ENCODE measurements around the gene TMEM184A.
"Not testable (repeated sequence)": the region's sequence is repeated elsewhere in the genome, so short reads cannot be mapped to it uniquely, and the experiment has no call there.

The TMEM184A gene

DNA sequence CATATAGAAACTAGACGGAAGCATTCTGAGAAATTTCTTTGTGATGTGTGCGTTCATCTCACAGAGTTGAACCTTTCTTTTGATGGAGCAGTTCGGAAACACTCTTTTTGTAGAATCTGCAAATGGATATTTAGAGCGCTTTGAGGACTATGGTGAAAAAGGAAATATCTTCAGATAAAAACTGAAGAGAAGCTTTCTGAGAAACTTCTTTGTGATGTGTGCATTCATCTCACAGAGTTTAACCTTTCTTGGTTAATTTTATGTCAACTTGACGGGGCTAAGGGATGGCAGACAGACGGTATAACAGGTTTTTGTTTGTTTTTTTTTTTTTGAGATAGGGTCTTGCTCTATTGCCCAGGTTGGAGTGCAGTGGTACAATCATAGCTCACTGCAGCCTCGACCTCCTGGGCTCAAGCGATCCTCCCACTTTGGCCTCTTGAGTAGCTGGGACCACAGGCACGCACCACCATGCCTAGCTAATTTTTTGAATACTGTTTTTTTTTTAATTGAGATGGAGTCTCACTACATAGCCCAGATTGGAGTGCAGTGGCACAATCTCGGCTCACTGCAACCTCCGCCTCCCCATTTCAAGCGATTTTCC, 36.6 kb downstream of the TMEM184A start:
- not testable (repeated sequence) for DNase-seq

GRCh38 chr7:1516586-1517251, 39.3 kb downstream of the TMEM184A start:
- no peak for DNase-seq

DNA sequence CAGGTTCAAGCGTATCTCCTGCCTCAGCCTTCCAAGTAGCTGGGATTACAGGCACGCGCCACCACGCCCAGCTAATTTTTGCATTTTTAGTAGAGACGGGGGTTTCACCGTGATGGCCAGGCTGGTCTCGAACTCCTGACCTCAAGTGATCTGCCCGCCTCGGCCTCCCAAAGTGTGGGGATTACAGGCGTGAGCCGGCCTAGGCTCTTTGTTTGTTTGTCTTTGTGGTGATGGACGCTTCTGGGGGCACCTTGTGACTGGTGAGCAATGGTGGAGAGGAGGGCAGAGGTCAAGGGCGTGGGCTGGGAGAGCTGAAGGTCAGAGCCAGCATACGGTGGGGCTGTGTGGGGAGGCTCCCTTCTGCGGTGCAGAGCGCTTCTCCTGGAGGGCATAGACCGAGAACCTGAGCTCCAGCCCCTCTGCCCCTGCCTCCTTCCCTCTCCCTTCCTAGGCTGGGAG, 40.5 kb downstream of the TMEM184A start:
- not testable (repeated sequence) for DNase-seq

DNA sequence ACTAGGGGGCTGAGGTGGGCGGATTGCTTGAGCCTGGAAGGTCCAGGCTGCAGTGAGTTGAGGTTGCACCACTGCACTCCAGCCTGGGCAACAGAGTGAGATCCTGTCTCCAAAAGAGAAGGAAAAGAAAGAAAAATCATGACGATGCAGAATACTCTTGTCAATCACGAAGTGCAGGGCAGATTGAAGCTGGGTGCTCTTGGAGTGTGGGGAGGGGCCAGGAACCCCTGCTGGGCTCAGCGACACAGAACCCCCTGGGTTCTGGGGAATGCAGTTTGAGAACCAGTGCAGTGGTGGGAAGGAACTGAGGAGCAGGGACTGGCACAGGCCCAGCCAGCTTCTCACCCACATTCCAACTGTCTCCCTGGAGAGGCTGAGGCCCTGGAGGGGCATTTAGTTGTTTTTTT, 41.0 kb downstream of the TMEM184A start:
- no peak for DNase-seq

- no peak for DNase-seq
These were observed 41.6 kb downstream of the TMEM184A start for GRCh38 chr7:1514407-1514806.

- no peak for DNase-seq
These were observed 42.3 kb downstream of the TMEM184A start for GRCh38 chr7:1513657-1514095.

GRCh38 chr7:1512781-1513656, 43.0 kb downstream of the TMEM184A start:
- DNase-seq, result peak; percentile 55

DNA sequence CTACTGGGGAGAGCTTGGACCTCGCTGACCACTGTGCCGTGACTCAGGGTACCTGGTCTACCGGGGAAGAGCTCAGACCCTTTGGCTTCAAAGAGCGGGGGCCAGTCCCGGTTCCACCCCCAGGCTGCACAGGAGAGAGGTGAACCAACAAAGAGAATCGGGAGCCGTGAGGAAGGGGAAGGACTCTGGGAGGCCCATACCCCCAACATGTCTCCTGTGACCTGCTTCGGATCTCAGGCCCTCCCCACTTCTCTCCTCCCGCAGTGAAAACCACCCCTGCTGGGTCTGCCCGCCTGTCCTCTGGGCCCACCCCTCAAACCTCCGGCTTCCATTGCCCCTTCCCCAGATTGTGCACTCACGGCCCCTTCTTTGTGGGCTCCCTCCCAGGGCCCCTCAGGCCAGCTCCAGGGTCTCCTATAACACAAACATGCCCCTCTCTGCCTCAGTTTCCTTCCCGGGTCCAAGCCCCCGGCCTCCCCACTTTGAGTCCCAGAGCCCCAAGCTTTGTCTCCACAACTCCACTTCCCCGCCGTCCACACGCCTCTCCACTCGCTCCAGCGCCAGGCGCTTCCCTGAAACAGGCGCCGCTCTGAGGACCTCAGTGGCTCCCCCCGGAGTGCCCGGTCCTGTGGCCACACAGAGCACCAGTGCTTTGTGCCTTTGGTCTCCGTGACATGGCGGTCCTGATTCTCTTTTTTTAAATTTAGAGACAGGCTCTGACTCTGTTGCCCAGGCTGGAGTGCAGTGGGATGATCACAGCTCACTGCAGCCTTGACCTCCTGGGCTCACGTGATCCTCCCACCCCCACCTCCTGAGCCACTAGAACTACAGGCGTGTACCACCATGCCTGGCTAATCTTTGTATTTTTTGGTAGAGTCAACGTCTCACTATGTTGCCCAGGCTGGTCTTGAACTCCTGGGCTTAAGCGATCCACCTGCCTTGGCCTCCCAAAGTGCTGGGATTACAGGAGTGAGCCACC, 44.3 kb downstream of the TMEM184A start:
- DNase-seq, result no peak

GRCh38 chr7:1510780-1511154, 45.2 kb downstream of the TMEM184A start:
- no peak for DNase-seq

DNA sequence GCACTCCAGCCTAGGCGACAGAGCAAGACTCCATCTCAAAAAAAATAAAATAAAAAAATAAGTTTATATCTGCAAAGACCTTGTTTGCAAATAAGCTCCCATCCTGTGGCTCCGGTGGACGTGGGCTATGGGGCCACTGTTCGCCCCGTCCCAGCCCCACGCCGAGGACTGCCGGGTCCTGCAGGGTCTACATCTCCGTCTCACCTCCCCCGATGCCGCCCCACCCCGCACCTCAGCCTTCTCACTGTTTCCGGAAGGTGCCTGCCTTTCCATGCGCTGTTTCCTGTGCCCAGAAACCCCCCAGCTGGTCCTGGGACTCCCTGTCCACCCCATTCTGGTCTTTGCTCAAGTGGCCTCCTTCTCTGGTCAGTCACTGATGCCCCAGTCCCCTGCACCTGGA, 46.8 kb downstream of the TMEM184A start:
- no peak for DNase-seq

DNA sequence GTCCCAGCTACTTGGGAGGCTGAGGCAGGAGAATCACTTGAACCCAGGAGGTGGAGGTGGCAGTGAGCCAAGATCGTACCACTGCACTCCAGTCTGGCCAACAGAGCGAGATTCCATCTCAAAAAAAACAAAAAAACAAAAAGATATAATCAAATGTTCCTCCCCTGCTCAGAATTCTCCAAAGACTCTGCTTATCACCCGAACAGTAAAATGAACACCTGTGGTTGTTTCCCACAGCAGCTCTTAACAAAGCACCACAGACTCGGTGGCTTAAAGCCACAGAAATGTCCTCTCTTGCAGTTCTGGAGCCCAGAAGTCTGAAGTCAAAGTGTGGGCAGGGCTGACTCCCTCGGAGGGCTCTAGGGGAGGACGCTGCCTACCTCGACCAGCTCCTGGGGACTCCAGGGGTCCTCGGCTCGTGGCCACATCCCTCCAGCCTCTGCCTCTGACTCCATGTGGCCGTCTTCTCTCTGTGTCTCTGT, 47.7 kb downstream of the TMEM184A start:
- no peak for DNase-seq

- DNase-seq, result no peak
These were observed 50.1 kb downstream of the TMEM184A start for GRCh38 chr7:1505731-1506550.

GRCh38 chr7:1503816-1504775, 51.9 kb downstream of the TMEM184A start, which contains the start of gene INTS1:
Gene INTS1 (minus strand): TSS chr7:1504389. CDS start chr7:1503960, 429 bp downstream.
- peak; percentile 88 for DNase-seq

DNA sequence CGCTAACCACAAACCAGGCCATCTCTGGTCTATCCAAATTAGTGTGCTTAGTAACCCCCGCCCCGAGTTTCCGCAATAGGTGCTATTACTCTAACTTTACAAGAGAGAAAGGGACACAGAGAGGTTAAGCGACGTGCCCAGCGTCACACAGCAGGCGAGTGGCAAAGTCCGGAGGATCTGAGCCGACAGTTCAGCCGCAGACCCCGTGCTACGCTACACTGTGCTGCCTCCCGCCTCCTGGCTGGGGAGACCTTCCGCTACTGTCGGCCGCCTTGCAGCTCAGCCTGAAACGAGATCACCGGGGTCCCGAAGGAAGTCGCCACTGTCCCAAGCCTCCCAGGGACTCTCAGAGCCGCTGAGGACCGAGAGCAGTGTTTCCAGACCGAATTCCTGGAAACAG, 52.6 kb downstream of the TMEM184A start:
- DNase-seq, result no peak

DNA sequence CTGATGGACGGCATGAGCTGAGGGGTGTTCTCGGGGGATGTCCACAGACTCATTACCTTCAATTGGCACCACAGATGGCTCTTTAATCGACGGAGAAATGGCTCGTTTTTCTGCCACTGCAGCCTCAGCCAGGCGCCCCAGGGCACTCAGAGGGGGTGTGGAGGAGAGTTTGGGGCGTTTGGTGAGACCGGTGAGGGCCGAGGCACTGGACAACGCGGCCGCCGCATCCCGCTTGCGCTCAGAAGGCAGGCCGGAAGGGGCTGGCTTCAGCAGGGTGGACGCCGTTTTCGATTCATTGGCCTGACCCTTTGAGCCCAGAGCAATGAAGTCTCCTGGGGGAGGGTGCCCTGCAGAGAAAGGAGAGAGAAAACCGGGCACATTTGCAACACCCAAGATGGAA, 53.2 kb downstream of the TMEM184A start:
- DNase-seq, result no peak

DNA sequence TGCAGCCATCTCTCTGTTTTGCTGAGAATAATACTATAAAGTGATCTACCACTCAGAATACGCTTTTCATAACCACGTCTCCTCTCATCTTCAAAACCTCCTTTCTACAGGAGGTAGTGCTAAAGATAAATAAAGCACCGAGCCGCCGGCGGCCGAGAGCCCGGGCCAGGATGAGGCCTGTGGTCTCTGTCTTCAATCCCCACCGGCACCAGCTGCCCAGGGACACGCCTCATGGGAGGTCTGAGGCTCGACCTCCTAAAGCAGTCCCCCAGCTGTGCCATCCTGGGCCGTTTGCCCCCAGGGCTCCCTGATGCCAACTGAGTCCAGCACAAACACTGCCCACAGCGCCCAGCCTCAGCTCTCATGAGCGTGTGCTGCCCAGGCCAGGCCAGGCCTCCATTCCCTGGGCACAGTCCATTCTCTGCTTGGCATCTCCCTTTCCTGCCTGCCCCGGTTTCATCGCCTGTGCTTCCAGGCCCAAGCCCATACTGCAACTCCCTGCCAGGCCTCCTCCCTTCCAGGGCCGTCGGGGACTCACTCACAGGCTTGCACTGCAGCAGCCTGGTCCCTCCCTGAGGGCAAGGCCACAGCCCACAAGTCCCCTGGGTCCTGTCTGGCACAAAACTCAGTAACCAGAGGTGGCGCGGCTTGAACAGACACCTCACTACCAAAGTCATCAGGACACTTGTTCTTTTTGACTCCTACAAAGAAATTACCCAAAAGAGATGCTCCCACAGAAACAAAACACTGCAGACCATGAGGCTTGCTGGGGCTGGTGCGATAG, 54.3 kb downstream of the TMEM184A start:
- no peak for DNase-seq

DNA sequence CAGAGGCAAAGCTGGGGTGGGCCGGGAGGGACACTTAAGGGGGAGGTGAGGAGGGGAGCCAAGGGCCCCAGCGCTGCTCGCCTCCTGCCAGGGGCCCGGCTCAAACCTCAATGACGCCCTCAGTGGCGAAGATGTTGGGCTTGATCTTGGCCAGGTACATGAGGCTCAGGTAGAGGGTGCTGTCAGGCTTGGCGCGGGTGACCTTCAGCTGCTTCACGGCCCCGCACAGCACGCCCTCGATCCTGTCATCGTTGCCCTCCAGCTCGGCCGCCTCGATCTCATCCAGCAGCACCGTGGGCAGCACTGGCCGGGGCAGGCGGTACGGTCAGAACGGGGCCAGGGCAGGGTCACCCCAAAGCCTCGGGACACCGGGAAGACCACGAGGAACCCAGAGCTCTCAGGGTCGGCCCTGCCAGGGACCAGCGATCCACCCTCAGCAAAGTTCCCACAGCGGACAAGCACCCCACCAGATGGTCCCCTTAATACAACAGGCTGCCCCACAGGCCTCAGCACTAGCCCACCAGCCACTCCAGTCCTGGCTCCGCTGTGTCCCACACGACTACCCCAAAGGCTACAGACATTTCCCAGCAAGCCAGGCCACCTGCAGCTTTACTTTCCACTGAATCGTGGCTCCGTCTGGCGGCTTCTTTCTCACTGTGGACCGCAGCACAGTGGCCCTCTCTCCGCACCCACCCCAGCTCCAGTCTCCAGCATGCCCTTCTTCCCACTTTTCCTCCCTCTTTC, 55.8 kb downstream of the TMEM184A start:
- DNase-seq, result no peak

- DNase-seq, result no peak
These were observed 56.5 kb downstream of the TMEM184A start for GRCh38 chr7:1499367-1500029.
